ENCODE data around the gene MARVELD2.
A peak's percentile ranks its signal among the peaks of the same experiment; 100 is the strongest.
"Not testable (repeated sequence)": the region's sequence is repeated elsewhere in the genome, so short reads cannot be mapped to it uniquely, and the experiment has no call there.

The MARVELD2 gene

GRCh38 chr5:69414885-69415583 is at the start of gene MARVELD2:
MARVELD2 (plus strand) TSS chr5:69415116; CDS start chr5:69419386, 4,270 bp downstream.
- DNase-seq (ENCODE audit: low read depth in 1 of 2, low spot score in 1 of 2) = peak; percentile 4 to 19

DNA sequence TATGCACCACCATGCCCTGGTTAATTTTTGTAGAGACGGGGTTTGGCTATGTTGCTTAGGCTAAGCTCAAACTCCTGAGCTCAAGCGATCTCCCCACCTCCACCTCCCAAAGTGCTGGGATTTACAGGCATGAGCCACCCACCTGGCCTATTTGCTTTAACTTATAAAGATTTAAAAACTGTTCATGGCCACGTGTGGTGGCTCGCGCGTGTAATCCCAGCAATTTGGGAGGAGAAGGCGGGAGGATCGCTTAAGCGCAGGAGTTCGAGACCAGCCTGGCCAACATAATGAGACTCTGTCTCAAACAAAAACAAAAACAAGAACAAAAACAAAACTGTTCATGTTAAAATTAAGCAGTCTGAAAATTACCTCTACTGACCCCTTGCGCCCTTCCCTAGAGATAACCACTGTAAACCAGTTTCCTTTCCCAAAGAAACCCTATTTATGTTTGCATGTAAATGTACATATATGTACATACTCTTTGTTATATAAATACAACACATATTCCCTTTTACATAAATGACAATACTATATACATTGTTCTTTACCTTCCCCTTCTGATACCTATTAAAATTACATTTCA is 47.1 kb upstream of the MARVELD2 start:
- DNase-seq (ENCODE audit: low read depth in 1 of 2, low spot score in 1 of 2) = no peak

- DNase-seq (ENCODE audit: low read depth in 1 of 2, low spot score in 1 of 2) = no peak
Measured at GRCh38 chr5:69368458-69369339, 46.2 kb upstream of the MARVELD2 start.

- peak; percentile 80 for DNase-seq (ENCODE audit: low read depth in 1 of 2, low spot score in 1 of 2)
Measured at GRCh38 chr5:69369340-69370121, 45.4 kb upstream of the MARVELD2 start, which contains the start of the genes AK6, RAD17 and TAF9. AK6 (minus strand) TSS chr5:69369520; CDS start chr5:69369490, 30 bp downstream. RAD17 (plus strand) TSS chr5:69369818; CDS start chr5:69372209, 2,391 bp downstream. TAF9 (minus strand) TSS chr5:69369520; CDS start chr5:69365737, 3,783 bp downstream.

DNA sequence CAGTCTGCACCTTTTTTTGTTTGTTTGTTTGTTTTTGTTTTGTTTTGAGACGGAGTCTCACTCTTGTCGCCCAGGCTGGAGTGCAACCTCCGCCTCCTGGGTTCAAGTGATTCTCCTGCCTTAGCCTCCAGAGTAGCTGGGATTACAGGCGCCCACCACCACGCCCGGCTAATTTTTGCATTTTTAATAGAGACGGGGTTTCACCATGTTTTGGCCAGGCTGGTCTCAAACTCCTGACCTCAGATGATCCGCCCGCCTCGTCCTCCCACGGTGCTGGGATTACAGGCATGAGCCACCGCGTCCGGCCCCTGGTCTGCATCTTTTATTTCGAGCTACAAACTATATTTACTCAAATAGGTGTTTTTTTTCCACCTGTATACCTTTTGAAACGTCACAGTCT is 44.6 kb upstream of the MARVELD2 start:
- not testable (repeated sequence) for DNase-seq (ENCODE audit: low read depth in 1 of 2, low spot score in 1 of 2)

GRCh38 chr5:69372394-69372793 is 42.5 kb upstream of the MARVELD2 start:
- DNase-seq (ENCODE audit: low read depth in 1 of 2, low spot score in 1 of 2) = no peak

GRCh38 chr5:69374911-69375446 is 39.9 kb upstream of the MARVELD2 start:
- DNase-seq (ENCODE audit: low read depth in 1 of 2, low spot score in 1 of 2) = no peak

GRCh38 chr5:69378376-69378775 is 36.5 kb upstream of the MARVELD2 start:
- no peak for DNase-seq (ENCODE audit: low read depth in 1 of 2, low spot score in 1 of 2)

GRCh38 chr5:69404659-69405330 is 10.1 kb upstream of the MARVELD2 start:
- no peak for DNase-seq (ENCODE audit: low read depth in 1 of 2, low spot score in 1 of 2)

DNA sequence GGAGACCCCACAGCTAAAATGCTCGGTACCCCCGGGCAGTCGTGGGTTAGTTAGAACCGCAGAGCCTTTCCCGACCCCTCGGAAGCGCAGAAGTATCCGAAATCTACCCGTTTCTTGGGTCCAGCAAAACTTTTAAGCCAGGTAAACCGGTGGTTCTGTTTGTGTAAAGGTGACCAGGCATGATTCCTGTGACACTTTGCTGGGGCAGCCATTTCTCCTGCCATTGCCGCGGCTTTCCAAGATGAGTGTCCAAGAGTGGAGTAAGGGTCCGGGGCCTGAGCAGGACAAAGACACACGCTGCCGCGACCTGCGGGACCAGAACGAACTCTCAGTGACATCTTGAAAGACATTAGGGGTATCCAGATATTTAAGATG is 655 bp downstream of the MARVELD2 start:
- DNase-seq (ENCODE audit: low read depth in 1 of 2, low spot score in 1 of 2) = no peak

GRCh38 chr5:69416180-69416579 is 1.3 kb downstream of the MARVELD2 start:
- DNase-seq (ENCODE audit: low read depth in 1 of 2, low spot score in 1 of 2) = no peak

- no peak for DNase-seq (ENCODE audit: low read depth in 1 of 2, low spot score in 1 of 2)
Measured at GRCh38 chr5:69416699-69417098, 1.8 kb downstream of the MARVELD2 start.

GRCh38 chr5:69418554-69418953 is 3.6 kb downstream of the MARVELD2 start:
- DNase-seq (ENCODE audit: low read depth in 1 of 2, low spot score in 1 of 2) = no peak

DNA sequence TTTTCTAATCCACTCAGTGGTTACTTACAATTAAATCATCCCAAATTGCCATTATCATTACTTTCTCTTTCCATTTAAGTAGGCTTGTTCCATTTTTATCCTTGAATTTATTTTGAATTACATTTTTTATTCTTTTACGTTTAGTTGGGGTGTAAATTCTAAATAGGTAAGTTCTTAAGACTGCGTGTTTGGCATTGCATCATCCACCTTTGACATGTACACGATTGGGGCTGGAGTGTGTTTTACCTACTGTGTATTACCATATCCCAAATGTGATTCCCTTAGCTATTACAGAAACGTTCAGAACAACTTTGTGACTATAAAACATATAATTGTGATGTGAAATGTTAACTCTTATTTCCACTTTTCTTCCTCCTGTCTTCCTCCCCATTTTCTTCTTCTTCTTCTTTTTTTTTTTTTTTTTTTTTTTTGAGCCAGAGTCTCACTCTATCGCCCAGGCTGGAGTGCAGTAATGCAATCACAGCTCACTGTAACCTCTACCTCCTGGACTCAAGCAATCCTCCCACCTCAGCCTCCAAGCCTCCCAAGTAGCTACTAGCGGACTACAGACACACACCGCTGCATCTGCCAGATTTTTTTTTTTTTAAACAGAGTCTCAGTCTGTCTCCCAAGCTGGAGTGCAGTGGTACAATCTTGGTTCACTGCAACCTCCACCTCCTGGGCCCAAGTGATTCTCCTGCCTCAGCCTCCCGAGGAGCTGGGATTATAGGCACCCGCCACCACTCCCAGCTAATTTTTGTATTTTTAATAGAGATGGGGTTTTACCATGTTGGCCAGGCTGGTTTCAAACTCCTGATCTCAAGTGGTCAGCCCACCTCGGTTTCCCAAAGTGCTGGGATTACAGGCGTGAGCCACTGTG is 16.7 kb downstream of the MARVELD2 start:
- DNase-seq (ENCODE audit: low read depth in 1 of 2, low spot score in 1 of 2) = no peak

GRCh38 chr5:69432412-69433206 is 17.7 kb downstream of the MARVELD2 start:
- DNase-seq (ENCODE audit: low read depth in 1 of 2, low spot score in 1 of 2) = no peak

DNA sequence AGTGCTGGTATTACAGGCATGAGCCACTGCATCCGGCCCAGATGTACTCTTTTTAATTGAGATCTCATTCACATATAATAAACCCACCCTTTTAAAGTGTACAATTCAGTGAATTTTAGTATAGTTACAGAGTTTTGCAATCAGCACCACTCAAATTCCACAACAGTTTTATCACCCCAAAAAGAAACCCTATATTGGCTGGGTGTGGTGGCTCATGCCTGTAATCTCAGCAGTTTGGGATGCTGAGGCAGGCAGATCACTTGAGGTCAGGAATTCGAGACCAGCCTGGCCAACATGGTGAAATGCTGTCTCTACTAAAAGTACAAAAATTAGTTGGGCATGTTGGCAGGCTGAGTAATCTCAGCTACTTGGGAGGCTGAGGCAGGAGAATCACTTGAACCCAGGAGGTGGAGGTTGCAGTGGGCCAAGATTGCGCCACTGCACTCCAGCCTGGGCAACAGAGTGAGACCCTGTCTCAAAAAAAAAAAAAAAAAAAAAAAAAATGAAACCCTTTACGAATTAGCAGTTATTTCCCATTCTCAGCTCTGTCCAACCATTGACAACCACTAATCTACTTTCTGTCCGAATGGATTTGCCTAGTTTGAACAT is 20.5 kb downstream of the MARVELD2 start:
- not testable (repeated sequence) for DNase-seq (ENCODE audit: low read depth in 1 of 2, low spot score in 1 of 2)

GRCh38 chr5:69444127-69444754 is 29.3 kb downstream of the MARVELD2 start:
- no peak for DNase-seq (ENCODE audit: low read depth in 1 of 2, low spot score in 1 of 2)

Measured in activated T-helper 1 cell treated with anti-CD3 and anti-CD28 coated beads, Interleukin-2, amount 50 U/mL, for 16 hours (primary cell).